CD4-positive, alpha-beta T cell treated with Interleukin-4 for 1 hour (primary cell): ENCODE measurements around the gene CFB.

Experiments
- DNase-seq, 2 donors: peaks; one replicate each; pipeline ENCODE4 v3.0.0-alpha.2; 2020 to 2022

Gene CFB

GRCh38 chr6:31949926-31950548 lies 4.1 kb downstream of the CFB start:
- DNase-seq = no peak

- DNase-seq = peak; percentile 43 to 45
These were observed 6.4 kb downstream of the CFB start for GRCh38 chr6:31952140-31952805.

- no peak for DNase-seq
These were observed 7.0 kb downstream of the CFB start for GRCh38 chr6:31952890-31953289.

- no peak for DNase-seq
These were observed 8.6 kb downstream of the CFB start for GRCh38 chr6:31954511-31954910.

- no peak for DNase-seq
These were observed 10.9 kb downstream of the CFB start for GRCh38 chr6:31956796-31957195.

- no peak for DNase-seq
These were observed 12.5 kb downstream of the CFB start for GRCh38 chr6:31958412-31958740.

- DNase-seq = peak; percentile 99
These were observed 13.1 kb downstream of the CFB start, which contains the start of the genes NELFE and SKIC2 for GRCh38 chr6:31958741-31959739. TSS of gene NELFE (minus strand) at chr6:31958971. CDS start at chr6:31958446, 525 bp downstream. TSS of gene SKIC2 (plus strand) at chr6:31959175. CDS start at chr6:31959193, 18 bp downstream.

GRCh38 chr6:31961616-31962015 lies 15.7 kb downstream of the CFB start:
- no peak for DNase-seq

- DNase-seq = no peak
These were observed 18.0 kb downstream of the CFB start for GRCh38 chr6:31963921-31964320.

GRCh38 chr6:31965700-31966099 lies 19.8 kb downstream of the CFB start:
- DNase-seq = no peak

GRCh38 chr6:31966506-31966905 lies 20.6 kb downstream of the CFB start:
- no peak for DNase-seq

GRCh38 chr6:31966997-31967925 lies 21.4 kb downstream of the CFB start:
- DNase-seq = no peak

GRCh38 chr6:31967926-31968320 lies 22.0 kb downstream of the CFB start:
- no peak for DNase-seq

- DNase-seq = no peak
These were observed 22.4 kb downstream of the CFB start for GRCh38 chr6:31968326-31968725.

GRCh38 chr6:31968791-31969711 lies 23.2 kb downstream of the CFB start:
- DNase-seq = no peak

- no peak for DNase-seq
These were observed 24.1 kb downstream of the CFB start for GRCh38 chr6:31969712-31970603.

GRCh38 chr6:31970604-31971271 lies 24.8 kb downstream of the CFB start:
- no peak for DNase-seq

- DNase-seq = no peak
These were observed 25.5 kb downstream of the CFB start for GRCh38 chr6:31971279-31971992.
